Gastroesophageal sphincter (tissue), 3 donors: ENCODE results near the gene ARHGAP1.

Experiments
- POLR2A ChIP-seq, 2 donors: fragments of 450-650 bp; IDR thresholded peaks; one replicate each; pipeline ENCODE4 v1.6.1; 2017; ENCODE audit warnings: antibody characterized with exemption in 2 of 2, mild to moderate bottlenecking in 2 of 2, moderate library complexity in 1 of 2
- TF ChIP-seq, protein P1 (sequence below), 4 experiments: fragments of 200-600 bp in 2 of 4; fragments of 450-650 bp in 2 of 4; sonication (generic) in 1 of 4; IDR thresholded peaks; one replicate each; pipeline ENCODE4 v1.5.1; 2017 to 2019; ENCODE audit warnings: antibody characterized with exemption in 4 of 4, mild to moderate bottlenecking in 2 of 4, moderate library complexity in 2 of 4

DNA sequence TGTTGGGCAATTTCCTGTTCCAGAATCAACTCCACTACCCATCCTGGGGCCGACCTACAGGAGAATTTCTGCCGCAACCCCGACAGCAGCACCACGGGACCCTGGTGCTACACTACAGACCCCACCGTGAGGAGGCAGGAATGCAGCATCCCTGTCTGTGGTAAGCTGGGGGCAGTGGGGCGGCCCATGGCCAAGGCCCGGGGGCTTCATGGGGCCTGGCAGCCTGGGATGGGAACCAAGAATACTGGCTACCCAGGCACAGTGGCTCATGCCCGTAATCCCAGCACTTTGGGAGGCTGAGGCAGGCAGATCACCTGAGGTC lies 22.9 kb upstream of the ARHGAP1 start:
- TF ChIP-seq, protein P1, sequence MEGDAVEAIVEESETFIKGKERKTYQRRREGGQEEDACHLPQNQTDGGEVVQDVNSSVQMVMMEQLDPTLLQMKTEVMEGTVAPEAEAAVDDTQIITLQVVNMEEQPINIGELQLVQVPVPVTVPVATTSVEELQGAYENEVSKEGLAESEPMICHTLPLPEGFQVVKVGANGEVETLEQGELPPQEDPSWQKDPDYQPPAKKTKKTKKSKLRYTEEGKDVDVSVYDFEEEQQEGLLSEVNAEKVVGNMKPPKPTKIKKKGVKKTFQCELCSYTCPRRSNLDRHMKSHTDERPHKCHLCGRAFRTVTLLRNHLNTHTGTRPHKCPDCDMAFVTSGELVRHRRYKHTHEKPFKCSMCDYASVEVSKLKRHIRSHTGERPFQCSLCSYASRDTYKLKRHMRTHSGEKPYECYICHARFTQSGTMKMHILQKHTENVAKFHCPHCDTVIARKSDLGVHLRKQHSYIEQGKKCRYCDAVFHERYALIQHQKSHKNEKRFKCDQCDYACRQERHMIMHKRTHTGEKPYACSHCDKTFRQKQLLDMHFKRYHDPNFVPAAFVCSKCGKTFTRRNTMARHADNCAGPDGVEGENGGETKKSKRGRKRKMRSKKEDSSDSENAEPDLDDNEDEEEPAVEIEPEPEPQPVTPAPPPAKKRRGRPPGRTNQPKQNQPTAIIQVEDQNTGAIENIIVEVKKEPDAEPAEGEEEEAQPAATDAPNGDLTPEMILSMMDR (IDR thresholded peaks at IDR 0.05), result no peak
- TF ChIP-seq POLR2A (IDR thresholded peaks at IDR 0.05), result no peak
